B cell (primary cell): Measurements from ENCODE around the gene LRATD1. TPM values are rescaled to one million over a fixed set of nuclear protein-coding genes. Genes with fewer than 3 reads are reported as not detected.

Experiments
- ATAC-seq: fragments of 200-7000 bp; cut with Tn5 transposase; one replicate; pipeline ENCODE4 v1.10.0; 2021; ENCODE audit warnings: low read depth, mild to moderate bottlenecking, moderate number of reproducible peaks, moderate library complexity
- CTCF ChIA-PET: fragments of 350-600 bp; sonication (Branson Sonifier 250); formaldehyde crosslinking; loops from one replicate; lab custom pipeline; 2021; ENCODE audit warnings: antibody characterized with exemption, inconsistent platforms; lab: Charles Lee
- POLR2A ChIA-PET: fragments of 350-600 bp; sonication (Branson Sonifier 250); formaldehyde crosslinking; loops from one replicate; lab custom pipeline; 2021; ENCODE audit warnings: antibody characterized with exemption; lab: Charles Lee
- DNase-seq: peaks from one replicate; pipeline ENCODE4 v3.0.0; 2013
- H2AFZ ChIP-seq: 2 replicates; pipeline ENCODE4 v1.6.1; 2012; ENCODE audit warnings: mild to moderate bottlenecking, low read depth, low read length; ENCODE audit not compliant: insufficient read depth, poor library complexity, severe bottlenecking
- H3K27ac ChIP-seq, 2 donors: 1 replicate in 1 of 2; 2 replicates in 1 of 2; pipeline ENCODE4 v1.5.1; 2012 to 2013; ENCODE audit warnings: low read length in 2 of 2, mild to moderate bottlenecking in 2 of 2, moderate library complexity in 1 of 2
- H3K27me3 ChIP-seq, 4 experiments: fragments of 200-600 bp in 1 of 4; sonication (generic) in 1 of 4; replicated peaks in 1 of 4; 1 replicate in 2 of 4; 2 replicates in 2 of 4; pipeline versions ENCODE4 v1.6.1 to v1.7.0; 2013 to 2016; ENCODE audit warnings: low read length in 3 of 4, mild to moderate bottlenecking in 2 of 4, mixed read lengths in 1 of 4, moderate library complexity in 1 of 4; ENCODE audit not compliant: insufficient read depth in 4 of 4, control insufficient read depth in 3 of 4; ENCODE audit errors: control extremely low read depth in 1 of 4
- H3K36me3 ChIP-seq, 2 experiments: replicated peaks in 1 of 2; 1 replicate in 1 of 2; 2 replicates in 1 of 2; pipeline versions ENCODE4 v1.6.1 to v1.7.1; 2013; ENCODE audit warnings: low read length in 1 of 2; ENCODE audit not compliant: insufficient read depth in 2 of 2, control insufficient read depth in 1 of 2; ENCODE audit errors: control extremely low read depth in 1 of 2, extremely low read depth in 1 of 2
- H3K4me1 ChIP-seq, 2 donors: fragments of 200-600 bp in 1 of 2; sonication (generic) in 1 of 2; 1 replicate in 1 of 2; 2 replicates in 1 of 2; pipeline versions ENCODE4 v1.5.1 to v1.6.1; 2013 to 2017; ENCODE audit warnings: low read length in 2 of 2; ENCODE audit not compliant: control insufficient read depth in 2 of 2, insufficient read depth in 2 of 2
- H3K4me2 ChIP-seq: replicated peaks from 2 replicates; pipeline ENCODE3; 2012; ENCODE audit warnings: mild to moderate bottlenecking, low read depth, low read length; ENCODE audit not compliant: poor library complexity, severe bottlenecking
- H3K4me3 ChIP-seq, 5 experiments: fragments of 200-600 bp in 1 of 5; sonication (generic) in 1 of 5; 1 replicate in 3 of 5; 2 replicates in 2 of 5; pipeline versions ENCODE4 v1.5.1 to v1.7.0; 2011 to 2016; ENCODE audit warnings: low read length in 4 of 5, mild to moderate bottlenecking in 4 of 5, low read depth in 2 of 5, control low read depth in 1 of 5, moderate library complexity in 1 of 5; ENCODE audit not compliant: insufficient read depth in 1 of 5; ENCODE audit errors: control extremely low read depth in 1 of 5, extremely low read depth in 1 of 5
- H3K79me2 ChIP-seq: fragments of 200-600 bp; sonication (generic); one replicate; pipeline ENCODE4 v1.6.0; 2016; ENCODE audit warnings: low read length; ENCODE audit not compliant: control insufficient read depth, insufficient read depth
- H3K9ac ChIP-seq: fragments of 200-600 bp; sonication (generic); 2 replicates; pipeline ENCODE4 v1.6.1; 2017; ENCODE audit warnings: mild to moderate bottlenecking, low read length, moderate library complexity
- H3K9me3 ChIP-seq, 3 donors: one replicate each; pipeline versions ENCODE4 v1.6.1 to v1.7.1; 2013; ENCODE audit warnings: low read length in 2 of 3; ENCODE audit not compliant: control insufficient read depth in 2 of 3, insufficient read depth in 1 of 3; ENCODE audit errors: control extremely low read depth in 1 of 3
- H4K20me1 ChIP-seq: 2 replicates; pipeline ENCODE4 v1.6.0; 2012; ENCODE audit warnings: mild to moderate bottlenecking, low read length; ENCODE audit not compliant: insufficient read depth, control insufficient read depth, poor library complexity, severe bottlenecking
- H3K27ac Mint-ChIP-seq: one replicate; pipeline ENCODE4 v1.8.0; 2021; ENCODE audit warnings: mixed read lengths
- H3K27me3 Mint-ChIP-seq: one replicate; pipeline ENCODE4 v1.8.0; 2021; ENCODE audit warnings: mixed read lengths
- H3K4me1 Mint-ChIP-seq: one replicate; pipeline ENCODE4 v1.8.0; 2021; ENCODE audit warnings: mixed read lengths
- H3K4me3 Mint-ChIP-seq: one replicate; pipeline ENCODE4 v1.8.0; 2021; ENCODE audit warnings: mixed read lengths
- H3K9me3 Mint-ChIP-seq: one replicate; pipeline ENCODE4 v1.8.0; 2022; ENCODE audit warnings: mixed read lengths; ENCODE audit not compliant: insufficient read depth
- CTCF ChIP-seq: fragments of 200-600 bp; IDR thresholded peaks from one replicate; pipeline ENCODE4 v1.8.0; 2022; ENCODE audit warnings: antibody characterized with exemption, mild to moderate bottlenecking
- EZH2 ChIP-seq: IDR thresholded peaks from 2 replicates; pipeline ENCODE4 v1.6.1; 2012; ENCODE audit warnings: borderline replicate concordance, low read depth, mild to moderate bottlenecking, moderate library complexity, low read length; ENCODE audit not compliant: insufficient read depth, poor library complexity, severe bottlenecking
- WGBS: methylation state at CpG from one replicate; pipeline ENCODE4 v1.1.5; 2013; ENCODE audit warnings: missing lambda C conversion rate; ENCODE audit not compliant: insufficient coverage; 5-methylcytosine and 5-hydroxymethylcytosine counted together
- intact Hi-C: fragments of 100-400 bp; cut with micrococcal nuclease; formaldehyde crosslinking; loops from one replicate; pipeline ENCODE4 v1.10.0; 2022
- polyA plus RNA-seq: library from polyadenylated mRNA; depleted of rRNA; stranded (reverse); fragments of >200 nt; gene quantifications from 2 replicates; pipeline ENCODE4 v1.2.3, GENCODE V29; 2012
- total RNA-seq, 2 donors: library from RNA; stranded (reverse); fragments of 120-200 nt in 1 of 2; gene quantifications; 1 replicate in 1 of 2; 2 replicates in 1 of 2; pipeline versions ENCODE4 v1.2.3 to v1.2.4, GENCODE V29; 2013 to 2022

Gene LRATD1
- total and polyA plus RNA-seq, 2 donors (not counting 1 experiment from before 2014, with no cell fraction given) = not detected

- H3K9ac ChIP-seq = no peak overlapping the region
- no peaks in the 10 kb centered on the region for H3K79me2 ChIP-seq
- no peak overlapping the region for H2AFZ ChIP-seq
- no peak overlapping the region for H3K4me2 ChIP-seq
- Mint-ChIP-seq H3K27ac (no peak overlapping the region), H3K27me3 (peaks cover 2% of the 10 kb centered on the region), H3K4me1 (no peaks in the 10 kb centered on the region), H3K4me3 (no peak overlapping the region), H3K9me3 (no peaks in the 10 kb centered on the region)
- TF ChIP-seq EZH2 (no peak), CTCF (no peak)
- POLR2A ChIA-PET = no interaction called here
- ATAC-seq (no peak), DNase-seq (no peak)
- no peak overlapping the region for H3K4me3 ChIP-seq
- no peaks in the 10 kb centered on the region for H3K27me3 ChIP-seq
- H3K27ac ChIP-seq = no peak overlapping the region
- no CpG with 5 or more reads among the region's 1 CpG for WGBS
- intact Hi-C loops = no loop called here
- no peaks in the 10 kb centered on the region for H4K20me1 ChIP-seq
- H3K4me1 ChIP-seq = no peaks in the 10 kb centered on the region
- CTCF ChIA-PET = no interaction called here
- no peaks in the 10 kb centered on the region for H3K36me3 ChIP-seq
- H3K9me3 ChIP-seq = no peaks in the 10 kb centered on the region
Observed at GRCh38 chr2:14623237-14623636, 9.3 kb upstream of the LRATD1 start.

GRCh38 chr2:14626873-14627272, 5.6 kb upstream of the LRATD1 start:
- Mint-ChIP-seq H3K4me1 (no peaks in the 10 kb centered on the region), H3K9me3 (no peaks in the 10 kb centered on the region), H3K27ac (no peak overlapping the region), H3K4me3 (no peak overlapping the region), H3K27me3 (peaks cover 22% of the 10 kb centered on the region)
- no peak for TF ChIP-seq CTCF
- TF ChIP-seq EZH2 = no peak
- Histone ChIP-seq H3K36me3 (no peaks in the 10 kb centered on the region), H3K27ac (no peak overlapping the region), H3K4me3 (no peak overlapping the region), H3K4me1 (no peaks in the 10 kb centered on the region), H4K20me1 (no peaks in the 10 kb centered on the region), H3K79me2 (no peaks in the 10 kb centered on the region), H3K9me3 (no peaks in the 10 kb centered on the region), H3K27me3 (peaks cover 0 to 7% (median under 1%) of the 10 kb centered on the region in 4 experiments), H3K4me2 (no peak overlapping the region), H2AFZ (no peak overlapping the region), H3K9ac (no peak overlapping the region)
- 100% methylated on average over 1 of the region's 3 CpGs for WGBS
- CTCF ChIA-PET = no interaction called here
- DNase-seq = no peak
- intact Hi-C loops = no loop called here
- POLR2A ChIA-PET = no interaction called here
- ATAC-seq = no peak
